HUDEP-2 (cell line): Measurements from ENCODE around the gene C3orf18.

Experiments
- DNase-seq, 76 experiments: peaks; one replicate each; lab custom pipeline; 2025; ENCODE audit not compliant: unreplicated experiment in 76 of 76; lab: John Stamatoyannopoulos, UW

The C3orf18 gene

DNA sequence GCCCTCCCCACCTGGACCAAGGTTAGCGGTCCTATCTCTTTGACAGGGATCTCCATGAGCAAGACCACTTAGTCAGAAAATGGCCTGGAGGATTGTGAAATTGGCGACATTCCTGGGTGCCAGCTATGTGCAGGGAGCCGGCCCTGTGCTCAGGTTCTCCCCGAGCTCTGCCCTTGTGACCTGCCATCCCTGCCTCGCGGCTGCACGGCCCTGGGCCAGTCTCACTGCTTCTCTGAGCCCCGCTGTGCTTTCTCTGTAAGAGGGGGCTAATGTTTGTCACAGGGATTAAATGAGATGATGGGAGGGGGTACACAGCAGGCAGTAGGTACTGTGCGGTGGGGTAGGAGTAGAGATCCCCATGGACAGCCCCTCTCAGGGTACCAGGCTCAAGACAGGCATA, 14.9 kb downstream of the C3orf18 start:
- DNase-seq = no peak

GRCh38 chr3:50551681-50552435, 15.7 kb downstream of the C3orf18 start:
- no peak for DNase-seq

- DNase-seq = no peak
Measured at GRCh38 chr3:50551054-50551659, 16.4 kb downstream of the C3orf18 start.

DNA sequence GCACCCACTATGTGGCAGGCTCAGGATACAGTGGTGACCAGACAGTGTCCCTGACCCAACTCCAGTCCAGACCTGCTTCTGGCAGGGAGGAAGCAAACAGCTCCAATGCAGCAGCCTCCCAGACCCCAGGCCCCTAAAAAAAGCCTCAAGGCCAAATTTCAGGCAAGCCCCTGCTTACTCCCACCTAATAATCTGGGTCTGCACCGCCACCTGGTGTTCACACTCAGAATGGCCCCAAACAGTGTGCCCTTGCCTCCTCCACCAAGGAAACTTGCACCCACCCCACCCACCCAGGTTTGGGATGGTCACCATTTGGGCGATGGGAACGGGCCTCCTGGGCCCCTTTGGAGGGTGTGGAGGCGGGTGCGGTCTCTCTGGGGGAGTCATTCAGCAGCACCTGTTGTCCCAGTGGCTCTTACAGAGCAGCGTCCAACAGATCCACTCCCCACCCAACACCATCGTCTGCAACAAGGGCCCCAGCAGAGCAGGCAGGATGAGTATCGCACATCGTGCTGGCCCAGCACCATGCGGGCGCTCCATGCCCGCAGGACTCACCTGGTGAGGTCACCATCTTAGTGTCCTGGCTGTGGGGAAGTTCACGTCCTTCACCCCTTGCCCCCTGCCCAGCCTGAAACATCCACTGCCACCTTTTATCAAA, 17.3 kb downstream of the C3orf18 start:
- DNase-seq = peak in 49 of 76 experiments; percentile 5 to 67 (median 36)

DNA sequence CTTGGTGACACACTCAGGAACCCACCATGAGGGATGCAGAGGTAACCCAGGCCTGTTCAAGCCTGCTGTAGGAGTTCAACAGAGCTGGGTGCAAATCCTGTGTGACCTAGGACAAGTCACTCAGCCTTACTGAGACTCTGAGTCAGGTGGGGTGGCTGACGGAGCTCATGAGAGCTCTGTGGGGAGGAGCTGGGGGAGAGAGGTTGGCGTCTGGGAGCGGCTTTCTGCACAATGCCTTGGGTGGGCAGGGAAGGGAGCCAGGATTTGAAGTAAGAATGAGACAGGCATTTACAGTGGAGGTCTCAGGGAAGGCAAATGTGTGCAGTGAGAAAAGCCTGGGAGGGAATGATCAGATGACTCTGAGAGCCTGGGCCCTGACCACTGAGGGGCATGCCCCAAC, 18.3 kb downstream of the C3orf18 start:
- no peak for DNase-seq

DNA sequence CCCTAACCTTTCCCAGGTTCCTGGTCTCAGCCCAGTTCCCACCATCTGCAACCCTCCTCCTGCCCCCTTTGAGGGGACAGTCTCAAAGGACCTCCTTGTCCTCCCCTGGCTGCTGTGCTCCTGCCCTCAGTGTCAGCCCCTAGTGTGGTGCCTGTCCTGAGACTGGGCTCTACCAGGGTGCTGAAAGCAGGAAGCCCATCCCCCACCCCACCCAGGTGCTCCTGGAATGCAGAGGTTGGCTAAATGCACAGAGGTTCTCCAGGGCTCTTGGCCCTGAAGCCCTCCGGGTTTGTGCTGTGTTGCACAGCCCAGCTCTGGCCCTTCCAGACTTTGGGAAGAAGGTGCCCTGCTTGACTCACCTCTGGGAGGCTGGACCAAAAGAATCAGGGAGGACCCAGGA, 21.8 kb downstream of the C3orf18 start:
- DNase-seq = no peak

- DNase-seq = peak in 46 of 76 experiments; percentile 3 to 58 (median 33)
Measured at GRCh38 chr3:50542177-50543034, 25.1 kb downstream of the C3orf18 start.

GRCh38 chr3:50539356-50540286, 27.9 kb downstream of the C3orf18 start:
- DNase-seq = peak in 75 of 76 experiments; percentile 13 to 91 (median 76)

DNA sequence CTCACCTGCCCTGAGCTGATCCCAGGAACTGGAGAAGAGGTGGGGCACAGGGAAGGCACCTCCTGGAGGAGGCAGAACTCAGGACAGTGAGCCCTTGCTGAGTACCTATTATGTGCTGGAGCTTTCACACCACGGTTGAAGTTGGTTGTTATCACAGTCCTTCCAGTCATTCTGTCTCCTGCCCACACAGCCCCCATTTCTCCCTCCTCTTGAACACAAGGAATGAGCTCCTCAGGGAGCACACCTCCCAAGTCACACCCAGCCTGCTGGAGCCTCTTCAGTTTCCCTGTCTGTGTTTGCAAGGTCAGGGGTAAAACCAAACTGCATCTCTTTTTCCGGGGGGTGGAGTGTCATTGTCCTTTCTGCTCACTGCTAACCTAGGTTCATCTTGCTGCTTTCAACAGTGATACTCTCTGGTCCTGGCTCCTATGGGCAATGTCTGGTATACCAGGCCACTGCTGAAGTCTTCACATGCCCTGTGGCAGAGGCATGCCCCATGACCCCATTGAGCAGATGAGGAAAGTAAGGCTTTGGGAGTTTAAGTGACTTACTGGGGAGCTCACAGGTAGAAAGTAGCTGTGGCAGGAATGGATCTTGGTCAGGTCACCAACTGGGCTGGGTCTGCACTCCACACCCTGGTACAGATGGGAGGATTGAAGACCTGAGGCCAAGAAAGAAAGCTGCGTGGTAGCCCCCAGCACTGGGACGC, 30.0 kb downstream of the C3orf18 start:
- no peak for DNase-seq

GRCh38 chr3:50536471-50537180, 30.9 kb downstream of the C3orf18 start:
- DNase-seq = peak in 39 of 76 experiments; percentile 1 to 65 (median 26)

DNA sequence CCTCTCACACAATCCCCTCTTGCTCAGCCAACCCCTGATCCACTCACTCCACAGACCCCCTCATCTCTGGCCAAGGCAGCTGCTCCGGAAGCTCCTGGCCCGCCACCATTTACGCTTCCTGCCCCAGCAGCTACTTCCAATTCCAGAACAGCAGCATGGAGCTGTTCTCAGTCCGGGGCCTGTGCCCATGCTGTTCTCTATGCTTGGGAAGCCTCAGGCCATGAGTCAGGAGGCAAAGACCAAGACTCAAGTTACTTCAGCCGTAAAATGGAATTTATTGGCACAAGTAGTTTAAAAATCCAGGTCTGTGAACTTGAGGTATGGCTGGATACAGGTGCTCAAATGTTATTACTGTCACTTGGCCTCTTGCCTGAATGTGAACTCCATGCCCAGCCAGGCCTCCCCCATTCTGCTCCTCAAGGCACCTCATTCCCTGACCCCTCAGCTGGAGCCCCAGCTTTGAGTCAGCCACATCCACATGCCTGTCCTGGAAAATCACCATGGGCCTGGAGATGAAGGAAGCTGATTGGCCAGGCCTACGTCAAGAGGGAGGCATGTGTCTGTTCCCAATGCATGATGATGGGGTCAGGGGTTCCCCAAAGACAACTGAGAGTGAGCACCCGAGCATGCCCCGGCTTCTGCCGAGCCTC, 32.7 kb downstream of the C3orf18 start:
- no peak for DNase-seq

GRCh38 chr3:50533807-50534461, 33.6 kb downstream of the C3orf18 start:
- DNase-seq = no peak

- no peak for DNase-seq
Measured at GRCh38 chr3:50533316-50533715, 34.2 kb downstream of the C3orf18 start.

DNA sequence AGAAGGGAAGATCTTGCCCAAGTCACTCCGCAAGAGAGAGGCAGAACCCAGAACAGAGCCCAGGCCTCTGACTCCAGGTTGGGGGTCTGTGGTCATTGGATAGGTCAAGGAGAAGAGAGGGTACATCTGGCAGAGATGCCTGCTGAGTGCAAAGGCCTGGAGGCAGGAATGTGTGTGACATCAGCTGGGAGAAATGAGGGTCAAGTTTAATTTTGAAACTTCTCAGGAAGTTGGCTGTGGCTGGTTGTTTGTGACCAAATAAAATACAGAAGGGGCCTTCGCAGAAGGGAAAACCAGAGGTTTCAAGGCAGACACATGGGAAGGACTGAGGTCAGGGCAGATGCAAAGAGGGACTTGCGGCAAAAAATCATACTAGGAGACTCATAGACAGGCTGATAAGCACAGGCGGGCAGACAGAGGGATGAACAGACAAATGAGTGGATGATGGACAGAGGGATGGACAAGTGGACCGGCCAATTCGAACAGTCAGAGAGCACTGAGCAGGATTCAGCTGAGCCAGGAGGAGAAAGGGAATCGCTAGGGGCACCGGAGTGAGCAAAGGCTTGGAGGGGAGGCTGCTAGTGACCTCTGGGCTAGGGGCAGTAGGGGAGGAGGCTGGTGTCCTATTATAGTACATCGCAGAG, 35.4 kb downstream of the C3orf18 start:
- DNase-seq = no peak

DNA sequence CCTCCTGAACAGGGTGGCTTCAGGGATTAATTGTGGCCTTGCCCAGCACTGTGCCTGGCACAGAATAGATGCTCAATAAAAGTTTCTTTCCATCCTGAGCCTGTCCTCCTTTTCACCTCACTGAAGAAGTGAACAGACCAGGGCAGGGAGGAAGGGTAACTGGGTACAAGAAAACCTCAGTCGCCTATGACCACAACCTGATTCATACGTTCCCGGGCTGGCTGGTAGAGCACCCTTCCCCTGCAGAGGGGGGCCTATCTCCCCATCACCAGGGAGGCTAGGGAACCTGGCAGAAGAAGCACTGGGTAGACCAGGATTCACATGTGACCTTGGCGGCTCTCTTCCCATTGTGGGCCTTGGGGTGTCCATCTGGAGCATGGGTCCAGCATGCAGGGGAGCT, 36.3 kb downstream of the C3orf18 start:
- DNase-seq = no peak

GRCh38 chr3:50530001-50530970, 37.3 kb downstream of the C3orf18 start:
- DNase-seq = no peak
